HCT116 (cell line): ENCODE data around the gene CENPK. TPM values are rescaled to one million over a fixed set of nuclear protein-coding genes. Genes with fewer than 3 reads are reported as not detected.
"Not testable (repeated sequence)": the region's sequence is repeated elsewhere in the genome, so short reads cannot be mapped to it uniquely, and the experiment has no call there.

Source experiments
- ATAC-seq: fragments of 200-7000 bp; cut with Tn5 transposase; 2 replicates; pipeline ENCODE4 v1.9.1; 2020; ENCODE audit warnings: mild to moderate bottlenecking, moderate library complexity
- BruUV-seq: library from RNA; stranded (reverse); fragments of 400-500 nt; replicated peaks from 2 replicates; lab custom pipeline; 2021; lab: Mats Ljungman, UMichigan
- CTCF ChIA-PET: fragments of 300-600 bp; sonication (Branson Sonifier 250); formaldehyde crosslinking; loops from one replicate; lab custom pipeline; 2021; ENCODE audit warnings: antibody characterized with exemption; lab: Charles Lee
- POLR2A ChIA-PET: fragments of 300-600, 350-600 bp; sonication (Branson Sonifier 250); formaldehyde crosslinking; loops from one replicate; lab custom pipeline; 2021; ENCODE audit warnings: antibody characterized with exemption; lab: Charles Lee
- RAD21 ChIA-PET, 2 experiments: fragments of 300-600 bp; sonication (Branson Sonifier 250); formaldehyde crosslinking; loops; one replicate each; lab custom pipeline; 2023; ENCODE audit warnings: low total read pairs in 2 of 2; ENCODE audit not compliant: uncharacterized antibody in 2 of 2, unreplicated experiment in 2 of 2, low non-redundant PET in 1 of 2; lab: Charles Lee
- DNase-seq: peaks from one replicate; pipeline ENCODE4 v3.0.0-alpha.2; 2010; ENCODE audit warnings: low read depth, low spot score
- H2AFZ ChIP-seq: fragments of 200-600 bp; shearing (Covaris generic), sonication (generic); 2 replicates; pipeline ENCODE4 v1.6.1; 2017; ENCODE audit warnings: low read depth, mixed run types, mixed read lengths, antibody characterized with exemption, low read length; ENCODE audit not compliant: poor library complexity, severe bottlenecking
- H3K27ac ChIP-seq: 2 replicates; pipeline ENCODE4 v1.5.1; 2012; ENCODE audit warnings: low read depth, low read length
- H3K27me3 ChIP-seq: fragments of 200-600 bp; sonication (generic); 2 replicates; pipeline ENCODE4 v1.6.1; 2016; ENCODE audit warnings: mixed run types, low read length, mixed read lengths; ENCODE audit not compliant: insufficient read depth
- H3K36me3 ChIP-seq, 2 experiments: fragments of 200-500 bp in 1 of 2; fragments of 200-600 bp in 1 of 2; sonication (Bioruptor generic) in 1 of 2; sonication (generic) in 1 of 2; 2 replicates each; pipeline versions ENCODE4 v1.5.1 to v1.6.1; 2014 to 2016; ENCODE audit warnings: low read length in 2 of 2, inconsistent platforms in 1 of 2, mixed read lengths in 1 of 2, mixed run types in 1 of 2; ENCODE audit not compliant: insufficient read depth in 2 of 2, control insufficient read depth in 1 of 2
- H3K4me1 ChIP-seq, 2 experiments: fragments of 200-600 bp in 1 of 2; sonication (generic) in 1 of 2; 2 replicates each; pipeline versions ENCODE4 v1.5.1 to v1.6.1; 2012 to 2017; ENCODE audit warnings: low read length in 2 of 2, inconsistent platforms in 1 of 2, mild to moderate bottlenecking in 1 of 2, mixed read lengths in 1 of 2, mixed run types in 1 of 2, moderate library complexity in 1 of 2; ENCODE audit not compliant: insufficient read depth in 2 of 2, control insufficient read depth in 1 of 2
- H3K4me2 ChIP-seq: fragments of 200-600 bp; sonication (generic); 2 replicates; pipeline ENCODE4 v1.6.1; 2017; ENCODE audit warnings: mixed run types, low read length, mixed read lengths
- H3K4me3 ChIP-seq, 2 experiments: fragments of 200-600 bp in 1 of 2; sonication (generic) in 1 of 2; replicated peaks in 1 of 2; 2 replicates each; pipeline ENCODE4 v1.5.1; 2011 to 2016; ENCODE audit warnings: low read length in 2 of 2, control low read depth in 1 of 2, low read depth in 1 of 2, mild to moderate bottlenecking in 1 of 2, mixed read lengths in 1 of 2, mixed run types in 1 of 2
- H3K79me2 ChIP-seq: fragments of 200-600 bp; sonication (generic); 2 replicates; pipeline ENCODE4 v1.6.1; 2017; ENCODE audit warnings: mild to moderate bottlenecking, mixed run types, low read length, moderate library complexity, mixed read lengths; ENCODE audit not compliant: insufficient read depth
- H3K9ac ChIP-seq: fragments of 200-600 bp; sonication (generic); 2 replicates; pipeline ENCODE4 v1.6.1; 2016; ENCODE audit warnings: low read length, mixed read lengths
- H3K9me2 ChIP-seq: fragments of 200-600 bp; sonication (generic), shearing (Covaris generic); 2 replicates; pipeline ENCODE4 v1.6.1; 2017; ENCODE audit warnings: mixed run types, mild to moderate bottlenecking, moderate library complexity; ENCODE audit not compliant: insufficient read depth
- H3K9me3 ChIP-seq, 2 experiments: fragments of 200-500 bp in 1 of 2; fragments of 200-600 bp in 1 of 2; sonication (Bioruptor generic) in 1 of 2; sonication (generic) in 1 of 2; 2 replicates each; pipeline ENCODE4 v1.6.1; 2014 to 2017; ENCODE audit warnings: low read length in 2 of 2, mixed read lengths in 2 of 2, inconsistent platforms in 1 of 2, low read depth in 1 of 2, mild to moderate bottlenecking in 1 of 2, mixed run types in 1 of 2, moderate library complexity in 1 of 2; ENCODE audit not compliant: control insufficient read depth in 1 of 2, insufficient read depth in 1 of 2
- H4K20me1 ChIP-seq: fragments of 200-600 bp; sonication (generic), shearing (Covaris generic); 2 replicates; pipeline ENCODE4 v1.6.1; 2017; ENCODE audit warnings: mixed run types, mild to moderate bottlenecking, moderate library complexity; ENCODE audit not compliant: insufficient read depth
- CBX3 ChIP-seq: IDR thresholded peaks from 2 replicates; pipeline ENCODE4 v1.6.1; 2012; ENCODE audit warnings: low read depth
- EGR1 ChIP-seq: IDR thresholded peaks from 2 replicates; pipeline ENCODE4 v1.6.1; 2012; ENCODE audit warnings: low read depth
- EZH2 ChIP-seq: fragments of 200-600 bp; sonication (generic); IDR thresholded peaks from 2 replicates; pipeline ENCODE4 v1.6.1; 2017; ENCODE audit warnings: antibody characterized with exemption, mixed run types
- JUND ChIP-seq: IDR thresholded peaks from 2 replicates; pipeline ENCODE4 v1.6.1; 2012
- POLR2A ChIP-seq: IDR thresholded peaks from 2 replicates; pipeline ENCODE4 v1.7.0; 2011; ENCODE audit warnings: borderline replicate concordance; ENCODE audit not compliant: insufficient read depth, insufficient read length; ENCODE audit errors: extremely low read depth
- REST ChIP-seq: IDR thresholded peaks from 2 replicates; pipeline ENCODE4 v1.6.1; 2012; ENCODE audit warnings: low read depth
- YY1 ChIP-seq: IDR thresholded peaks from 2 replicates; pipeline ENCODE4 v1.6.1; 2011; ENCODE audit warnings: low read length, low read depth, moderate library complexity, mild to moderate bottlenecking; ENCODE audit not compliant: insufficient replicate concordance; ENCODE audit errors: extremely low read depth
- intact Hi-C: fragments of 100-400 bp; cut with micrococcal nuclease; formaldehyde crosslinking; loops from 2 replicates; pipeline ENCODE4 v1.10.0; 2022
- total RNA-seq: library from RNA; stranded (reverse); gene quantifications from one replicate; pipeline ENCODE4 v1.2.1, GENCODE V29; 2021; ENCODE audit not compliant: unreplicated experiment
- TF ChIP-seq, protein P1 (sequence below): IDR thresholded peaks from 2 replicates; pipeline ENCODE4 v1.6.1; 2011; ENCODE audit warnings: mild to moderate bottlenecking, low read length, moderate library complexity; ENCODE audit not compliant: insufficient replicate concordance; ENCODE audit errors: extremely low read depth

CENPK gene
- total RNA-seq, 1 experiment from 2014 or later: 21.4 TPM

GRCh38 chr5:65611524-65611923 lies 48.6 kb upstream of the CENPK start:
- Histone ChIP-seq H3K4me3 (no peak overlapping the region), H3K9me2 (no peaks in the 10 kb centered on the region), H3K36me3 (peaks cover 10 to 16% of the 10 kb centered on the region in 2 experiments; a peak in 3 of 4 replicates), H3K4me1 (no peaks in the 10 kb centered on the region), H2AFZ (no peak overlapping the region), H3K9ac (no peak overlapping the region), H3K27ac (no peak overlapping the region), H3K9me3 (no peaks in the 10 kb centered on the region), H4K20me1 (no peaks in the 10 kb centered on the region), H3K79me2 (no peaks in the 10 kb centered on the region), H3K27me3 (no peaks in the 10 kb centered on the region), H3K4me2 (no peak overlapping the region)
- DNase-seq (no peak), ATAC-seq (no peak)
- intact Hi-C loops: no loop called here
- RAD21 ChIA-PET: no interaction called here
- CTCF ChIA-PET: no interaction called here
- POLR2A ChIA-PET: no interaction called here
- BruUV-seq: no TSS peak
- TF ChIP-seq POLR2A: no peak

DNA sequence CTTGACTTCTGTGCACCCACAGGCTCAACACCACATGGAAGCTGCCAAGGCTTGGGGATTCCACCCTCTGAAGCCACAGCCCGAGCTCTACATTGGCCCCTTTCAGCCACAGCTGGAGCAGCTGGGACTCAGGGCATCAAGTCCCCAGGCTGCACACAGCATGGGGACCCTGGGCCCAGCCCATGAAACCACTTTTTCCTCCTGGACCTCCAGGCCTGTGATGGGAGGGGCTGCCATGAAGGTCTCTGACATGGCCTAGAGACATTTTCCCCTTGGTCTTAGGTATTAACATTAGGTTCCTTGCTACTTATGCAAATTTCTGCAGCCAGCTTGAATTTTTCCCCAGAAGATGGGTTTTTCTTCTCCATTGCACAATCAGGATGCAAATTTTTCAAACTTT lies 38.8 kb upstream of the CENPK start:
- POLR2A ChIA-PET, H3K79me2 ChIP-seq, ATAC-seq, DNase-seq, H3K4me3 ChIP-seq, H3K4me2 ChIP-seq, H3K36me3 ChIP-seq, BruUV-seq, RAD21 ChIA-PET, H3K9ac ChIP-seq, H2AFZ ChIP-seq, H3K9me3 ChIP-seq, intact Hi-C loops, H3K27me3 ChIP-seq, H3K27ac ChIP-seq, H3K4me1 ChIP-seq, CTCF ChIA-PET, H3K9me2 ChIP-seq, H4K20me1 ChIP-seq: not testable (repeated sequence)

- POLR2A ChIA-PET: no interaction called here
- CTCF ChIA-PET: interaction anchor here (0.8 kb wide), 1 partner anchor 778 kb away, joined by 3 read pairs; no protein-coding TSS in a partner anchor
- no TSS peak for BruUV-seq
- DNase-seq (no peak), ATAC-seq (no peak)
- no peak overlapping the region for H2AFZ ChIP-seq
- H3K4me2 ChIP-seq: no peak overlapping the region
- H3K79me2 ChIP-seq: no peaks in the 10 kb centered on the region
- no peaks in the 10 kb centered on the region for H4K20me1 ChIP-seq
- no peaks in the 10 kb centered on the region for H3K4me1 ChIP-seq
- H3K27me3 ChIP-seq: no peaks in the 10 kb centered on the region
- H3K36me3 ChIP-seq: peaks cover 32 to 37% of the 10 kb centered on the region in 2 experiments
- RAD21 ChIA-PET: no interaction called here
- no peak overlapping the region for H3K9ac ChIP-seq
- H3K9me2 ChIP-seq: no peaks in the 10 kb centered on the region
- intact Hi-C loops: loop anchor here (10.0 kb wide), 1 partner anchor 774 kb away; no protein-coding TSS in a partner anchor
- no peak overlapping the region for H3K4me3 ChIP-seq
- no peaks in the 10 kb centered on the region for H3K9me3 ChIP-seq
- no peak overlapping the region for H3K27ac ChIP-seq
- TF ChIP-seq YY1: no peak
- no peak for TF ChIP-seq EGR1
- no peak for TF ChIP-seq CBX3
- no peak for TF ChIP-seq REST
- TF ChIP-seq JUND: no peak
- TF ChIP-seq, protein P1, sequence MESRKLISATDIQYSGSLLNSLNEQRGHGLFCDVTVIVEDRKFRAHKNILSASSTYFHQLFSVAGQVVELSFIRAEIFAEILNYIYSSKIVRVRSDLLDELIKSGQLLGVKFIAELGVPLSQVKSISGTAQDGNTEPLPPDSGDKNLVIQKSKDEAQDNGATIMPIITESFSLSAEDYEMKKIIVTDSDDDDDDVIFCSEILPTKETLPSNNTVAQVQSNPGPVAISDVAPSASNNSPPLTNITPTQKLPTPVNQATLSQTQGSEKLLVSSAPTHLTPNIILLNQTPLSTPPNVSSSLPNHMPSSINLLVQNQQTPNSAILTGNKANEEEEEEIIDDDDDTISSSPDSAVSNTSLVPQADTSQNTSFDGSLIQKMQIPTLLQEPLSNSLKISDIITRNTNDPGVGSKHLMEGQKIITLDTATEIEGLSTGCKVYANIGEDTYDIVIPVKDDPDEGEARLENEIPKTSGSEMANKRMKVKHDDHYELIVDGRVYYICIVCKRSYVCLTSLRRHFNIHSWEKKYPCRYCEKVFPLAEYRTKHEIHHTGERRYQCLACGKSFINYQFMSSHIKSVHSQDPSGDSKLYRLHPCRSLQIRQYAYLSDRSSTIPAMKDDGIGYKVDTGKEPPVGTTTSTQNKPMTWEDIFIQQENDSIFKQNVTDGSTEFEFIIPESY: no peak
- no peak for TF ChIP-seq EZH2
Observed at GRCh38 chr5:65588694-65589093, 25.7 kb upstream of the CENPK start.
